Fibroblast of lung (primary cell): ENCODE measurements around the gene HMX1.

ENCODE experiments used
- EZH2 ChIP-seq: IDR thresholded peaks from 2 replicates; pipeline ENCODE4 v1.5.1; 2012; ENCODE audit warnings: low read length, control low read depth, mild to moderate bottlenecking; ENCODE audit errors: missing control alignments
- TF ChIP-seq, protein P1 (sequence below), 2 donors: IDR thresholded peaks in 1 of 2; conservative IDR thresholded peaks in 1 of 2; 1 replicate in 1 of 2; 2 replicates in 1 of 2; pipeline ENCODE4 v1.5.1; 2011 to 2012; ENCODE audit warnings: low read length in 2 of 2, control low read depth in 1 of 2, inconsistent platforms in 1 of 2, low read depth in 1 of 2, mild to moderate bottlenecking in 1 of 2

DNA sequence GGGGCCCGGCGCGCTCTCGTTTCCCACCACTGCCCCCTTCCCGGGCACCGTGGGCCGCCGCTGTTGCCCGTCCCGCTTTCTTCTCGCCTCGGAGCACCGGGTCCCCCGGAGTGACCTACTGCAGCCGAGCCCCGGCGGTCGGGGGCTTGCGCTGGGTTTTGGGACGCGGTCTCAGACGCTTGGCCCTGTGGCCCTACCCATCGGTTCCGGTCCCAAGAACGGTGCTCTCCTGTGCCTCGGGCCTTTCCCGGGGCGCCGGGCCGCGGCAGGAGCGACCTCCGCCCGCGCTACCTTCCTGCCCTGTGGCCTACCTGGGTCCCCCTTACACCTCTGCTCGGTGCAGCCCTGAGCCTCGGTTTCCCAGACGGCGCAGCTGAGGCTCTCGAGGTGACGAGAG lies 21.6 kb upstream of the HMX1 start:
- TF ChIP-seq, protein P1, sequence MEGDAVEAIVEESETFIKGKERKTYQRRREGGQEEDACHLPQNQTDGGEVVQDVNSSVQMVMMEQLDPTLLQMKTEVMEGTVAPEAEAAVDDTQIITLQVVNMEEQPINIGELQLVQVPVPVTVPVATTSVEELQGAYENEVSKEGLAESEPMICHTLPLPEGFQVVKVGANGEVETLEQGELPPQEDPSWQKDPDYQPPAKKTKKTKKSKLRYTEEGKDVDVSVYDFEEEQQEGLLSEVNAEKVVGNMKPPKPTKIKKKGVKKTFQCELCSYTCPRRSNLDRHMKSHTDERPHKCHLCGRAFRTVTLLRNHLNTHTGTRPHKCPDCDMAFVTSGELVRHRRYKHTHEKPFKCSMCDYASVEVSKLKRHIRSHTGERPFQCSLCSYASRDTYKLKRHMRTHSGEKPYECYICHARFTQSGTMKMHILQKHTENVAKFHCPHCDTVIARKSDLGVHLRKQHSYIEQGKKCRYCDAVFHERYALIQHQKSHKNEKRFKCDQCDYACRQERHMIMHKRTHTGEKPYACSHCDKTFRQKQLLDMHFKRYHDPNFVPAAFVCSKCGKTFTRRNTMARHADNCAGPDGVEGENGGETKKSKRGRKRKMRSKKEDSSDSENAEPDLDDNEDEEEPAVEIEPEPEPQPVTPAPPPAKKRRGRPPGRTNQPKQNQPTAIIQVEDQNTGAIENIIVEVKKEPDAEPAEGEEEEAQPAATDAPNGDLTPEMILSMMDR (conservative IDR thresholded peaks at IDR 0.05 in 1 of 2, IDR thresholded peaks at IDR 0.05 in 1 of 2; ENCODE audit: low read depth in 1 of 2, low read length in 2 of 2), result no peak
- no peak for TF ChIP-seq EZH2
